ENCODE results near the gene MANF.

GRCh38 chr3:51391566-51392354 lies 6.7 kb downstream of the MANF start:
- TF ChIP-seq CTCF (IDR thresholded peaks at IDR 0.05), result no peak
- TF ChIP-seq POLR2A (IDR thresholded peaks at IDR 0.05), result no peak
